Measurements from ENCODE around the gene BRD7. TPM values are rescaled to one million over a fixed set of nuclear protein-coding genes. Genes with fewer than 3 reads are reported as not detected.

BRD7 gene
- total and polyA plus RNA-seq, 2 of the 13 experiments (the other 11 are each of a cell fraction or from before 2014, with no cell fraction given): 82.3 to 149 TPM

- TF ChIP-seq ZBTB20 (CRISPR knock-in tag; IDR thresholded peaks at IDR 0.05; ENCODE audit: borderline replicate concordance, low read depth) (no peak), ZNF512B (CRISPR knock-in tag; IDR thresholded peaks at IDR 0.05; ENCODE audit: borderline replicate concordance) (no peak), E2F5 (CRISPR knock-in tag; conservative IDR thresholded peaks at IDR 0.05) (no peak), ZNF770 (CRISPR knock-in tag; IDR thresholded peaks at IDR 0.05) (0 out of 2 replicates have a peak, but pooled peaks have one; percentile 19), CEBPB (IDR thresholded peaks at IDR 0.05; ENCODE audit: borderline replicate concordance, low read depth, low read length) (no peak), ZNF878 (CRISPR knock-in tag; IDR thresholded peaks at IDR 0.05) (no peak), MTA1 (CRISPR knock-in tag; IDR thresholded peaks at IDR 0.05; ENCODE audit: borderline replicate concordance) (no peak), YEATS2 (CRISPR knock-in tag; IDR thresholded peaks at IDR 0.05; ENCODE audit: borderline replicate concordance) (no peak), ZNF562 (CRISPR knock-in tag; IDR thresholded peaks at IDR 0.05; ENCODE audit: borderline replicate concordance) (no peak), SMAD9 (CRISPR knock-in tag; IDR thresholded peaks at IDR 0.05) (no peak), ATRX (CRISPR knock-in tag; IDR thresholded peaks at IDR 0.05; ENCODE audit: borderline replicate concordance) (no peak), ZEB1 (IDR thresholded peaks at IDR 0.05; ENCODE audit: insufficient replicate concordance, low read depth) (no peak), DR1 (CRISPR knock-in tag; IDR thresholded peaks at IDR 0.05) (no peak), ZNF713 (CRISPR knock-in tag; IDR thresholded peaks at IDR 0.05) (no peak)
- TF ChIP-seq, protein P1, sequence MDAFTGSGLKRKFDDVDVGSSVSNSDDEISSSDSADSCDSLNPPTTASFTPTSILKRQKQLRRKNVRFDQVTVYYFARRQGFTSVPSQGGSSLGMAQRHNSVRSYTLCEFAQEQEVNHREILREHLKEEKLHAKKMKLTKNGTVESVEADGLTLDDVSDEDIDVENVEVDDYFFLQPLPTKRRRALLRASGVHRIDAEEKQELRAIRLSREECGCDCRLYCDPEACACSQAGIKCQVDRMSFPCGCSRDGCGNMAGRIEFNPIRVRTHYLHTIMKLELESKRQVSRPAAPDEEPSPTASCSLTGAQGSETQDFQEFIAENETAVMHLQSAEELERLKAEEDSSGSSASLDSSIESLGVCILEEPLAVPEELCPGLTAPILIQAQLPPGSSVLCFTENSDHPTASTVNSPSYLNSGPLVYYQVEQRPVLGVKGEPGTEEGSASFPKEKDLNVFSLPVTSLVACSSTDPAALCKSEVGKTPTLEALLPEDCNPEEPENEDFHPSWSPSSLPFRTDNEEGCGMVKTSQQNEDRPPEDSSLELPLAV (CRISPR knock-in tag; conservative IDR thresholded peaks at IDR 0.05; ENCODE audit: low read depth): no peak
- TF ChIP-seq, protein P2, sequence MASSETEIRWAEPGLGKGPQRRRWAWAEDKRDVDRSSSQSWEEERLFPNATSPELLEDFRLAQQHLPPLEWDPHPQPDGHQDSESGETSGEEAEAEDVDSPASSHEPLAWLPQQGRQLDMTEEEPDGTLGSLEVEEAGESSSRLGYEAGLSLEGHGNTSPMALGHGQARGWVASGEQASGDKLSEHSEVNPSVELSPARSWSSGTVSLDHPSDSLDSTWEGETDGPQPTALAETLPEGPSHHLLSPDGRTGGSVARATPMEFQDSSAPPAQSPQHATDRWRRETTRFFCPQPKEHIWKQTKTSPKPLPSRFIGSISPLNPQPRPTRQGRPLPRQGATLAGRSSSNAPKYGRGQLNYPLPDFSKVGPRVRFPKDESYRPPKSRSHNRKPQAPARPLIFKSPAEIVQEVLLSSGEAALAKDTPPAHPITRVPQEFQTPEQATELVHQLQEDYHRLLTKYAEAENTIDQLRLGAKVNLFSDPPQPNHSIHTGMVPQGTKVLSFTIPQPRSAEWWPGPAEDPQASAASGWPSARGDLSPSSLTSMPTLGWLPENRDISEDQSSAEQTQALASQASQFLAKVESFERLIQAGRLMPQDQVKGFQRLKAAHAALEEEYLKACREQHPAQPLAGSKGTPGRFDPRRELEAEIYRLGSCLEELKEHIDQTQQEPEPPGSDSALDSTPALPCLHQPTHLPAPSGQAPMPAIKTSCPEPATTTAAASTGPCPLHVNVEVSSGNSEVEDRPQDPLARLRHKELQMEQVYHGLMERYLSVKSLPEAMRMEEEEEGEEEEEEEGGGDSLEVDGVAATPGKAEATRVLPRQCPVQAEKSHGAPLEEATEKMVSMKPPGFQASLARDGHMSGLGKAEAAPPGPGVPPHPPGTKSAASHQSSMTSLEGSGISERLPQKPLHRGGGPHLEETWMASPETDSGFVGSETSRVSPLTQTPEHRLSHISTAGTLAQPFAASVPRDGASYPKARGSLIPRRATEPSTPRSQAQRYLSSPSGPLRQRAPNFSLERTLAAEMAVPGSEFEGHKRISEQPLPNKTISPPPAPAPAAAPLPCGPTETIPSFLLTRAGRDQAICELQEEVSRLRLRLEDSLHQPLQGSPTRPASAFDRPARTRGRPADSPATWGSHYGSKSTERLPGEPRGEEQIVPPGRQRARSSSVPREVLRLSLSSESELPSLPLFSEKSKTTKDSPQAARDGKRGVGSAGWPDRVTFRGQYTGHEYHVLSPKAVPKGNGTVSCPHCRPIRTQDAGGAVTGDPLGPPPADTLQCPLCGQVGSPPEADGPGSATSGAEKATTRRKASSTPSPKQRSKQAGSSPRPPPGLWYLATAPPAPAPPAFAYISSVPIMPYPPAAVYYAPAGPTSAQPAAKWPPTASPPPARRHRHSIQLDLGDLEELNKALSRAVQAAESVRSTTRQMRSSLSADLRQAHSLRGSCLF (CRISPR knock-in tag; IDR thresholded peaks at IDR 0.05; ENCODE audit: borderline replicate concordance): no peak
These were observed 13.1 kb upstream of the BRD7 start (continued) for GRCh38 chr16:50381679-50382440.

Data from HepG2 (cell line).